GM18499 (cell line): Measurements from ENCODE around the gene GRIN2A.

Source experiments
- ATAC-seq: cut with Tn5 transposase; IDR thresholded peaks from one replicate; pipeline ENCODE4 v1.9.1; 2021; ENCODE audit warnings: moderate number of reproducible peaks; ENCODE audit not compliant: insufficient read depth, unreplicated experiment

Gene GRIN2A

DNA sequence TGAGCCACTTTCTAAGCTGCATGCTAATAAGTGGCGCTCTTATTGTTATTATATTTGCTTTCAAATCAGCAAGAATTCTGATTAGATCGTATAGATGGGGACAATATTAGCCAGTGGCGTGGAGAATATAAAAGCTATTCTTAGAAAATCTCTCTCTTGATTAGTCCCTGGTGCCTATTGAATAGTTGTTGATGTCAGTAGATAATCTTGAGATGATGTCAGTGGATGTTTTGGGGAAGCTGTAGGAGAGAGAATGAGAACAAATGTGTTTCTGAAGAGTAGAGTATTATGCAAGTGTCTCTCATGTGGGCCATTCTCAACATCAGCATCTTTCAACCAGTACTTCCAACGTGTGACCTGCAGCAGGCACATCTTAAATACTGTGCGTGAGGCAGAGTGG is 445.7 kb downstream of the GRIN2A start:
- no peak for ATAC-seq

DNA sequence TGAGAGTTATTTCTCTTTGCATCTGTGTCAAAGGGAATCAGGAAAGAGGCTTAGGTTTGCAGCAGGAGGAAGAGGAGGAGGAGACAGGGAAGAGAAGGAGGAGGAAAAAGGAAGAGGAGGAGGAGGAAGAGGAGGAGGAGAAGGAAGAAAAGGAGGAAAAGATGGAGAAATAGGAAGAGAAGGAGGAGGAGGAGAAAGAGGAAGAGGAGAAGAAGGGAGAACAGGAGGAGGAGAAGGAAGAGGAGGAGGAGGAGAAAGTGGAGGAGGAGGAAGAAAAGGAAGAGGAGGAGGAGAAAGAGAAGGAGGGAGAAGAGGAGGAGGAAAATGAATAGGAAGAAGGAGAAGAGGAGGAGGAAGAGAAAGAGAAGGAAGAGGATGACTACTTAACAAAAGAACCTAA is 459.1 kb downstream of the GRIN2A start:
- no peak for ATAC-seq

DNA sequence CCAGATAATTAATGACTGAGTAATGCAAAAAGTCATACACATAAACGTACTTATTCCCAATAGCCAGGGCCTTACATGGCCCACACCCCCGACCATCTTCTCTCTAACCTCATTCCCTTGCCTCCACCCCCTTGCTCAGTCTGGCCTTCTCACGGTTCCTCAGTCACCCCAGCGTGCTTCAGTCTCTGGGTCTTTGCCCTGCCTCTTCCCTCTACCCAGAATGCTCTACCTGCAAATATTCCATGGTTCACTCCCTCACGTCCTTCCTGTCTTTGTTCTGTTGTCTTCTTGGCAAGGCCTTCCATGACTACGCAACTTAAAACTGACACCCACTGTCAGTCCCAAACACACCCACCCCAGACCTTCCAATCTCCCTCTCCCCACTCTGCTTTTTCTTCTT is 468.3 kb downstream of the GRIN2A start:
- ATAC-seq, result no peak

DNA sequence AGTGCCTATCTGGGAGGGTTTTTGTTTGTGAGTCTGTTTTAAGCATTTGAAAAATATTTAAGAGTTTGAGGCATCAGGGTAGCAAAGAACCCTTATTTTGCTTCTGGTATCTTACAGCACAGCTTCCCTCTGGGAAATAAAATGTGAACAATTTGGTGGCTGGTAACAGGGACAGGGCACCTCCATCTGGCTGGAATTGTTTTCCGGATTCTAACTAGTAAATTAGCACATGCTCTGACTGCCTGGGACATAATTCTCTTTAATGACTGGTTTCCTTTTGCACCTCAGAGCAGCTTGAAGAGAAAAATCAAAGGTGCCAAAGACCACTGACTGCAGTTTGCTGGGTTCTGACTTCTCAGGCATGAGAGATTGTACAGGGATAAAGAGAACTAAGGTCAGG is 469.1 kb downstream of the GRIN2A start:
- no peak for ATAC-seq

DNA sequence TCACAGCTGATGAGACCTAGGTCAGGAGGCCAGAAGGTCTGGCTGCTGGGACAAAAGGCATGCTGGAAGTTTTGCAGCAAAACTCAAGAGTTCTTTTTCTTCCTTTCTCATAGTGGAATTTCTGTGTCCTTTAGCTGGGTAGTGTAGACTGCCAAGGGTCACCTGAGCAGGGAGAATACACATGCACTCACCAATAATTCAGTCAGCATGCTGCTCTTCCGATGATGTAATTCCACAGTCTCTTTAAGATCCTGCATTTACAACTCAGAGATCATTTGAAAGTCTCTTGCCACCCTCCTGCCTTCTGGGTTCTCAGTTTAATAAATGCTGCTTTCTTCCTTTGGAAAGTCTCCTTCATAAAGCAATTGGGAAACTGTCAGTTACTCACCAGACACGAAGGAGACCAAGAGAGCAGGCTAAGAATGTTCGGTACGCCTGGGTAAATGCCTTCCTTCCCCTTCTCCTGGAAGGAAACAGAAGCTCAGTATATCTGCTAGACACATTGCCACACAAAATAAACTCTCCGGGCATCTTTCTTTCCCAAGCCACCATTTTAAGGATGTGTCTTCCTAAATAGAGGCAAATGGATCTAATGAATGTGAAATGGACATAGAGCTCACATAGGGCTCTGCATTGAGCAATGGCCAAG is 473.1 kb downstream of the GRIN2A start:
- ATAC-seq, result no peak

DNA sequence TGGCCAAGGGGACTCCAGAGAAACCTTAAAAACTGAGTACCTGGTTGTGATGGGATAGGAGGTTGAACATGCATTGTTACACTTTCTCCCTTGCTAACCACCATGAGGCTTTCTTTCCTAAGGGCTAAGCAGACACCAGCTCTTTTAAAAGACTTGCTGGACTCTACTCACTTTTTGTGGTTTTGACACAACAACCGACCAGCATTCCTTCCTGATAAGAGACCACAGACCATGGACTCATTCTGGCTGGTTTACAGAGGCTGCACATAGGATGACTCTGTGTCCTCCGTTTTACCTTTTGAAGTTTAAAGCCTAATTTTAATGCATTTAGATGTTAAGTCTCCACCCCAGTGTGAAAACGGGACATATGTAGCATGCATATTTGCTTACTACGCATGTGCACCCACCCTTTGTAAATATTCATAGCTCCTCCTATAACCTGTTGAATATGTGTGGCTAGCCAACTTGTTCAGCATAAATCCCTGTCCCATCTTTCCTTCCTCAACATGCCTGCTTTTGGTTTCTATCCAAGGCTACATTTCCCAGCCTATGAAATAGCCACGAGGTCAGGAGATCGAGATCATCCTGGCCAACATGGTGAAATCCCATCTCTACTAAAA is 475.9 kb downstream of the GRIN2A start:
- ATAC-seq, result no peak

DNA sequence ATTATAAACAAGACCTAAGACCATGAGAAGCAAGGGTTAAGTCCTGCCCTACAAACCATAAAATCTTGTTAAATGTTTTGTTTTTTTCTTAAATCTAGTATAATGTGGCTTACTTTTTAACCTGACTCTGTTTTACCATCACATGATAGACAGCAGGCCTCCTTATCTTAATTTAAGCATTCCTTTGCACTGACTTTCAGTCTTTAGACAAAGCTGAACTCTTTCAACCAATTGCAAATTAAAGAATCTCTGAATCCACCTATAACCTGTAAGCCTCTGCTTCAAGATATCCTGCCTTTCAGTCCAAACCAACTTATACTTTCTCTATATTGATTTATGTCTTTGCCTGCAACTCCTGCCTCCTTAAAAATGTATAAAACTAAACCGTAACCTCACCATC is 478.5 kb downstream of the GRIN2A start:
- no peak for ATAC-seq
